Naive thymus-derived CD4-positive, alpha-beta T cell (primary cell): ENCODE data around the gene AFAP1. TPM values are rescaled to one million over a fixed set of nuclear protein-coding genes. Genes with fewer than 3 reads are reported as not detected.
A peak's percentile ranks its signal among the peaks of the same experiment; 100 is the strongest.

ENCODE experiments used
- ATAC-seq: fragments of 150-1000 bp; cut with Tn5 transposase; 2 replicates; pipeline ENCODE4 v1.10.0; 2021; ENCODE audit warnings: mild to moderate bottlenecking, moderate library complexity
- CTCF ChIA-PET: fragments of 350-600 bp; sonication (Branson Sonifier 250); formaldehyde crosslinking; loops from one replicate; lab custom pipeline; 2021; ENCODE audit warnings: antibody characterized with exemption; lab: Charles Lee
- POLR2A ChIA-PET: fragments of 350-600 bp; sonication (Branson Sonifier 250); formaldehyde crosslinking; loops from one replicate; lab custom pipeline; 2021; ENCODE audit warnings: antibody characterized with exemption, inconsistent platforms; lab: Charles Lee
- DNase-seq, 9 donors: peaks; one replicate each; pipeline versions ENCODE4 v3.0.0 to v3.0.0-alpha.2; 2020 to 2022; ENCODE audit warnings: mixed read lengths in 1 of 9
- H3K27ac ChIP-seq: one replicate; pipeline ENCODE4 v1.7.0; 2013; ENCODE audit warnings: mild to moderate bottlenecking, low read depth, low read length, moderate library complexity
- H3K27me3 ChIP-seq, 2 donors: one replicate each; pipeline ENCODE4 v1.7.0; 2013; ENCODE audit warnings: low read length in 2 of 2, mild to moderate bottlenecking in 2 of 2, moderate library complexity in 2 of 2; ENCODE audit not compliant: control insufficient read depth in 2 of 2, insufficient read depth in 2 of 2
- H3K36me3 ChIP-seq, 3 experiments: 1 replicate in 2 of 3; 2 replicates in 1 of 3; pipeline ENCODE4 v1.7.0; 2013; ENCODE audit warnings: low read length in 3 of 3, mild to moderate bottlenecking in 3 of 3, moderate library complexity in 1 of 3; ENCODE audit not compliant: insufficient read depth in 3 of 3, control insufficient read depth in 2 of 3
- H3K4me1 ChIP-seq, 2 donors: one replicate each; pipeline ENCODE4 v1.7.0; 2013; ENCODE audit warnings: low read length in 2 of 2, mild to moderate bottlenecking in 2 of 2, moderate library complexity in 1 of 2; ENCODE audit not compliant: control insufficient read depth in 2 of 2, insufficient read depth in 2 of 2
- H3K4me3 ChIP-seq: 2 replicates; pipeline ENCODE4 v1.7.0; 2013; ENCODE audit warnings: mild to moderate bottlenecking, low read length
- H3K9me3 ChIP-seq, 3 experiments: 1 replicate in 2 of 3; 2 replicates in 1 of 3; pipeline ENCODE4 v1.7.0; 2013; ENCODE audit warnings: low read length in 3 of 3; ENCODE audit not compliant: control insufficient read depth in 2 of 3
- H3K27ac Mint-ChIP-seq, 9 donors: one replicate each; pipeline ENCODE4 v1.8.0; 2020 to 2022; ENCODE audit warnings: mixed read lengths in 9 of 9, mild to moderate bottlenecking in 8 of 9, moderate library complexity in 5 of 9, inconsistent platforms in 2 of 9
- H3K27me3 Mint-ChIP-seq, 5 donors: one replicate each; pipeline ENCODE4 v1.8.0; 2021 to 2022; ENCODE audit warnings: mixed read lengths in 5 of 5, mild to moderate bottlenecking in 1 of 5
- H3K36me3 Mint-ChIP-seq, 5 donors: one replicate each; pipeline ENCODE4 v1.8.0; 2020 to 2022; ENCODE audit warnings: mixed read lengths in 5 of 5, mild to moderate bottlenecking in 3 of 5, inconsistent platforms in 1 of 5
- H3K4me1 Mint-ChIP-seq, 7 donors: one replicate each; pipeline ENCODE4 v1.8.0; 2020 to 2022; ENCODE audit warnings: mixed read lengths in 7 of 7, mild to moderate bottlenecking in 3 of 7, inconsistent platforms in 1 of 7
- H3K4me3 Mint-ChIP-seq, 10 donors: one replicate each; pipeline ENCODE4 v1.8.0; 2020 to 2022; ENCODE audit warnings: mild to moderate bottlenecking in 10 of 10, mixed read lengths in 10 of 10, moderate library complexity in 6 of 10, inconsistent platforms in 2 of 10
- H3K9me3 Mint-ChIP-seq, 11 donors: one replicate each; pipeline ENCODE4 v1.8.0; 2020 to 2022; ENCODE audit warnings: mixed read lengths in 11 of 11, mild to moderate bottlenecking in 4 of 11, inconsistent platforms in 1 of 11, moderate library complexity in 1 of 11
- intact Hi-C, 2 donors: fragments of 100-400 bp; cut with micrococcal nuclease; formaldehyde crosslinking; loops; one replicate each; pipeline ENCODE4 v1.15.1; 2023
- polyA plus RNA-seq, 2 donors: library from polyadenylated mRNA; unstranded; fragments of 300-500 nt; fragmentation: Illumina TruSeq; gene quantifications; one replicate each; pipeline ENCODE4 v1.2.3, GENCODE V29; 2021
- total RNA-seq, 6 experiments: library from RNA in 5 of 6; stranded (reverse) in 5 of 6; gene quantifications; 1 replicate in 5 of 6; 2 replicates in 1 of 6; pipeline ENCODE4 v1.2.3 and lab custom pipeline; 2021 to 2026

AFAP1 gene
- total and polyA plus RNA-seq, 7 experiments from 2014 or later: 2.2 to 27.2 (median 9.6) TPM

DNA sequence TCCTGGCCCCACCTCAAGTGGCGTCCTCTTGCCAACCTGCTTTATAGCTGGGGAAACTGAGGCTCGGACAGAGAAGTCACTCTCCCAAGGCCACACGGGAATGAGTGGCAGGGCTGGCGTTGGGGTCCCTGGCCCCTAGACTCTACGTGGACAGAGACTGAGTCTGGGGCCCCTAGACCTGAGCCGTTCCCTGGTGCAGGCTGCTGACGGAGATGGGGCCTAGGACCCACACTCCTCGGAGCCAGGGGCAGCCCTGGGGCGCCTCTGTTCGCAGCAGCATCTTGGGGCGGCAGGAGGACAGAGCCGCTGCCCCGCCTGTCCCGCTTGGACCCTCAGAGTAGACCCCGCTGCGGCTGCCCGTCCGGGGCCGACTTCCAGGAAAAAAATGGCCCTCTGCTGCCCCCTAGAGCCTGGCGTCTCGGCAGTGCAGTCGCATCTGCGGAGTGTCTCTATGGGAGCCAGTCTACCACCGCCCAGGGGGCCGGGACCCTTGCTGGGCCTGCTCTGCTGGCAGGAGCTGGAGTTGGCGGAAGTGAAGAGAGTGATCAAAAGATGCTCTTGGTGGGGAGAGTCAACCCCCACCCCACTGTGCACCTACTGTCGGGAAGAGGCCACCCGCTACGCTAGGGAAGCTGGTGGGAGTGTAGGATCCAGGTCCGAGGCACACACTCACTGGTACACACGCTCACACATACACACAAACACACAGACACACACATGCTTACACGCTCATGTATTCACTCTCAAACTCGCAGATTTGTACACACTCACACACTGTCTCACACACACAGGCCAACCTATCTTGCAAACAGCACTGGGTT, 220.1 kb downstream of the AFAP1 start:
- no peaks in the 10 kb centered on the region for H3K9me3 ChIP-seq
- H3K27ac Mint-ChIP-seq: peak overlapping the region in 1 of 9 donors; percentile 27
- peaks cover 0 to 3% (median 0%) of the 10 kb centered on the region in 5 donors for H3K36me3 Mint-ChIP-seq
- H3K4me3 ChIP-seq: no peak overlapping the region
- peak; percentile 73 for ATAC-seq
- H3K27me3 Mint-ChIP-seq: peaks cover 0 to 33% (median 7%) of the 10 kb centered on the region in 5 donors
- no peak overlapping the region for H3K27ac ChIP-seq
- H3K36me3 ChIP-seq: no peaks in the 10 kb centered on the region
- intact Hi-C loops: loop anchor here (2.0 to 5.0 kb wide), 2 partner anchors 38 to 529 kb away; no protein-coding TSS in a partner anchor
- CTCF ChIA-PET: interaction anchor here (1.0 to 1.9 kb wide), 3 partner anchors 13 to 84 kb away, joined by 3 to 4 read pairs (median 4); no protein-coding TSS in a partner anchor
- peaks cover 0 to 11% (median 6%) of the 10 kb centered on the region in 7 donors for H3K4me1 Mint-ChIP-seq
- no peaks in the 10 kb centered on the region for H3K4me1 ChIP-seq
- peaks cover 0 to 10% (median 0%) of the 10 kb centered on the region in 11 donors for H3K9me3 Mint-ChIP-seq
- DNase-seq: peak; percentile 8 to 67 (median 48)
- POLR2A ChIA-PET: no interaction called here
- peaks cover 0 to 3% of the 10 kb centered on the region in 2 donors for H3K27me3 ChIP-seq
- H3K4me3 Mint-ChIP-seq: peak overlapping the region in 3 of 10 donors; percentile 21 to 45 (median 41)

DNA sequence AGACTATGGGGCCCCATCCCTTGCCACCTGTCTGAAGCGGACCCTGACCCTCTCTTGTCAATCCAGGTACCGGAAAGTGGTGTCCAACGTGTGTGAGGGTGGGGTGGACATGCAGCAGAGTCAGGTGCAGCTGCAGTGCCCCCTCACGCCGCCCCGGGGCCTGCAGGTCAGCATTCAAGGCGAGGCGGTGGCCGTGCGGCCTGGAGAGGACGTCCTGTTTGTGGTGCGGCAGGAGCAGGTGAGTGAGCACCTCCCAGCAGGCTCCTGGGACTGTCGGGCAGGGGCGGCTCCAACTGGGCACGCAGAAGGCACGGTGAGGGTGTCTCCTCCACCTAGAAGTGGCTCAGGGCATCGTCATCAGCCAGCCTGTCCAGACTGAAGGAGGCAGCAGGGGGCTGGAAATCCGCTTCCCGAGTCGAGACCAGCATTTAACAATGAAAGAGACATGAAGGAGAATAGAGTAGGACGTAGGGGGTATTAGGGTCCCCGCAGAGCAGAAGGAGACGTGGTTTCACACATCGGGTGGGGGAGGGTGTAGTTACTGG, 221.6 kb downstream of the AFAP1 start:
- H3K36me3 Mint-ChIP-seq: peaks cover 0 to 3% (median 0%) of the 10 kb centered on the region in 5 donors

DNA sequence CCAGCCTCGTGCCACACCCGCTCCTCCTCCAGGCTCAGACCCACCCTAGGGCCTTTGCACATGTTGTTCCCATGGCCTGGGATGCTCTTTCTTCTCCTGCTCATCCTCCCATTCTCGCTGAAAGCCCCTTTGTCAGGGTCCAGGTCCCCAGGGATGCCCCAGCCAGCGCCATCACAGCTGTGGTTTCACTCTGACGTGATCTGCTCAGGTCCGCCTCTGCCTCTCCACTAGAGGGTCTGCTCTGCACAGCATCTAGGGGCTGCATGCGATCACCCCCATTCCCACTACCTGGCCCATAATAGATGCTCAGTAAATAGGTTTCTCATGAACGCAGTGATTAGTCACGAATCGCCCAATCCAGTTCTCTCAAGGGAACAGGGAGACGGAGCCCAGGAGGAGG, 222.5 kb downstream of the AFAP1 start:
- CTCF ChIA-PET: no interaction called here
- no peak overlapping the region for H3K4me3 ChIP-seq
- H3K27ac Mint-ChIP-seq: peak overlapping the region in 1 of 9 donors; percentile 62
- intact Hi-C loops: loop anchor here in 1 of 2 donors (5.0 kb wide), 1 partner anchor 40 kb away; no protein-coding TSS in a partner anchor
- no peaks in the 10 kb centered on the region for H3K4me1 ChIP-seq
- H3K4me1 Mint-ChIP-seq: peaks cover 0 to 7% (median 5%) of the 10 kb centered on the region in 7 donors
- H3K36me3 Mint-ChIP-seq: peaks cover 0 to 3% (median 0%) of the 10 kb centered on the region in 5 donors
- peaks cover 0 to 3% of the 10 kb centered on the region in 2 donors for H3K27me3 ChIP-seq
- no peaks in the 10 kb centered on the region for H3K36me3 ChIP-seq
- peaks cover 0 to 28% (median 7%) of the 10 kb centered on the region in 5 donors for H3K27me3 Mint-ChIP-seq
- ATAC-seq: no peak
- no peak overlapping the region for H3K27ac ChIP-seq
- H3K4me3 Mint-ChIP-seq: no peak overlapping the region
- H3K9me3 Mint-ChIP-seq: peaks cover 0 to 6% (median 2%) of the 10 kb centered on the region in 11 donors
- H3K9me3 ChIP-seq: peaks cover 0 to 6% (median 0%) of the 10 kb centered on the region in 3 experiments
- DNase-seq: no peak
- POLR2A ChIA-PET: no interaction called here

More for the DNA sequence above, 221.6 kb downstream of the AFAP1 start:
- POLR2A ChIA-PET: no interaction called here
- peak overlapping the region in 1 of 9 donors; percentile 84 for H3K27ac Mint-ChIP-seq
- CTCF ChIA-PET: no interaction called here
- peaks cover 0 to 6% (median 0%) of the 10 kb centered on the region in 3 experiments for H3K9me3 ChIP-seq
- DNase-seq (no peak), ATAC-seq (no peak)
- no peak overlapping the region for H3K4me3 ChIP-seq
- peaks cover 0 to 3% of the 10 kb centered on the region in 2 donors for H3K27me3 ChIP-seq
- peaks cover 0 to 6% (median 2%) of the 10 kb centered on the region in 11 donors for H3K9me3 Mint-ChIP-seq
- H3K27me3 Mint-ChIP-seq: peaks cover 0 to 33% (median 7%) of the 10 kb centered on the region in 5 donors
- no peaks in the 10 kb centered on the region for H3K36me3 ChIP-seq
- H3K4me1 Mint-ChIP-seq: peaks cover 0 to 11% (median 5%) of the 10 kb centered on the region in 7 donors
- H3K4me1 ChIP-seq: no peaks in the 10 kb centered on the region
- H3K4me3 Mint-ChIP-seq: no peak overlapping the region
- intact Hi-C loops: loop anchor here (2.0 to 5.0 kb wide), 2 partner anchors 39 to 527 kb away; no protein-coding TSS in a partner anchor
- no peak overlapping the region for H3K27ac ChIP-seq

DNA sequence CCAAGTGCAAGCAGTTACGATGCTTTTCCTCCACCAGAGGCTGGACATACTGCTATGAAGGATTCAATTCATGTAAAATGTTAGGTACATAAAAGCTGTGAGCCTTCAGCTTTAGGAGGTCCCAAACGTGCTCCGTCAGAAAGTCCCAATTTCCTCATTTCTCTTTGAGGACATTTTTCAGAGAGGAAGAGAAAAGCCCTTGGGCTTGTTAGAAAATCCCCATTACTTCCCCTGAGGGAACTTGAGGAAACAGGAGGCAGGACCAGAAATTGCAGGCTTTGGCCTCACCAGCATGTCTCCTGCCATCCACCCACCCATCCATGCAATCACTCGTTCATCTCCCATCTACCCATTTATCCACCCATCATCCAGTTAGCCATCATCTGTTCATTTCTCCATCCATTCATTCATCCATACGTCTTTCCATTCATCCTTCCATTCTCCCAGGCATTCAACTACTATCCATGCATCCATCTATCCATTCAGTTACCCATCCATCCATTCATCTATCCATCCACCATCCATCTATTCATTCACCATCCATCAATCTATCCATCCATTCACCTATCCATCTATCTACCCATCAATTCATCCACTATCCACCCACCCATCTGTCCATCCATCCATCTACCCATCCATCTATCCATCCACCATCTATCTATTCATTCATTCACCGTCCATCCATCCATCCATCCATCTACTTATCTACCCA, 223.5 kb downstream of the AFAP1 start:
- no peaks in the 10 kb centered on the region for H3K36me3 ChIP-seq
- ChIA-PET POLR2A (no interaction called here), CTCF (no interaction called here)
- Mint-ChIP-seq H3K27ac (peak overlapping the region in 1 of 9 donors; percentile 13), H3K9me3 (peaks cover 0 to 6% (median 2%) of the 10 kb centered on the region in 11 donors), H3K36me3 (peaks cover 0 to 3% (median 0%) of the 10 kb centered on the region in 5 donors), H3K4me3 (no peak overlapping the region), H3K4me1 (peaks cover 0 to 7% (median 5%) of the 10 kb centered on the region in 7 donors), H3K27me3 (peaks cover 0 to 24% (median 7%) of the 10 kb centered on the region in 5 donors)
- H3K4me1 ChIP-seq: no peaks in the 10 kb centered on the region
- peaks cover 0 to 6% (median 0%) of the 10 kb centered on the region in 3 experiments for H3K9me3 ChIP-seq
- ATAC-seq (no peak), DNase-seq (no peak)
- H3K4me3 ChIP-seq: no peak overlapping the region
- peaks cover 0 to 3% of the 10 kb centered on the region in 2 donors for H3K27me3 ChIP-seq
- intact Hi-C loops: loop anchor here in 1 of 2 donors (5.0 kb wide), 1 partner anchor 41 kb away; no protein-coding TSS in a partner anchor
- H3K27ac ChIP-seq: no peak overlapping the region

DNA sequence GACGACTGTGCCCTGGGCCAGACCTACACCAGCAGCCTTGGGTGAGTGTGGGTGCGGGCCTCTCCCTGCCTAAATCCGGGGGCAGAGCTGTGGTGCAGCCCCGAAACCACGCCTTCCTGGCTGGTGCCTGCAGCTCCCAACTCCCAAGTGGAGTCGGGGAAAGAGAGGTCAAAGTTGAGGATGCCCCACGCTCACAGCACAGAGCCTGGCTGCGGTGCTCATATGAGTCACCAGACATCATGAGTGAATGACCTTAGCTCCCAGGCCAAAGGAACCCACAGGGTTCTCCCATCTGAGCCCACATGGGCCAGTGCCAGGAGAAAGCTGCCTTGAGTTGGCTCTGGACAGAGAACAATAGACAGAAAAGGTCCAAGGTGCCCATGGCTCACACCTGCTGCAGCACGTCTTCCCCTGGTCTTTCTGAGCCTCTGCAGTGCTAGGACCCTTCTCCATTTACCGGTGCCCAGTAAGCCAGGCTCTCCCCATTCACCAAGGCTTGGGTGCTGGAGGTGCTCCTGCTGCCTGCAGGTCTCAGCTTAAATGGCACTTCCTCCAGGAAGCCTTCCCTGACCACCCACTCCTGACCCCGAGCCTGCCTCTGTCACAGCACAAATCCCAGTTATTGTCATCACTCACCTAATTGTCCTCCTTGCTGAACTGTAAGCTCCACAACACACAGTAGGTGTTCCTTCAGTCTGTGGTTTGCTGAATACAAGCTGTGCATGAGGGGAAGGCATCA, 224.2 kb downstream of the AFAP1 start:
- H3K36me3 ChIP-seq: no peaks in the 10 kb centered on the region
- ChIA-PET POLR2A (no interaction called here), CTCF (no interaction called here)
- H3K27ac ChIP-seq: no peak overlapping the region
- H3K27me3 Mint-ChIP-seq: peaks cover 0 to 23% (median 7%) of the 10 kb centered on the region in 5 donors
- H3K9me3 Mint-ChIP-seq: peaks cover 0 to 6% (median 2%) of the 10 kb centered on the region in 11 donors
- no peak for ATAC-seq
- H3K36me3 Mint-ChIP-seq: peaks cover 0 to 3% (median 0%) of the 10 kb centered on the region in 5 donors
- peaks cover 0 to 6% (median 0%) of the 10 kb centered on the region in 3 experiments for H3K9me3 ChIP-seq
- intact Hi-C loops: loop anchor here in 1 of 2 donors (5.0 kb wide), 1 partner anchor 42 kb away; no protein-coding TSS in a partner anchor
- H3K27me3 ChIP-seq: peaks cover 0 to 2% of the 10 kb centered on the region in 2 donors
- no peak overlapping the region for H3K4me3 Mint-ChIP-seq
- no peak overlapping the region for H3K27ac Mint-ChIP-seq
- H3K4me1 ChIP-seq: no peaks in the 10 kb centered on the region
- H3K4me3 ChIP-seq: no peak overlapping the region
- H3K4me1 Mint-ChIP-seq: peaks cover 0 to 7% (median 5%) of the 10 kb centered on the region in 7 donors
- no peak for DNase-seq
